Measurements from ENCODE around the gene CPPED1. TPM values are rescaled to one million over a fixed set of nuclear protein-coding genes. Genes with fewer than 3 reads are reported as not detected.

Gene CPPED1
- total RNA-seq, 2 donors from 2014 or later, result 8.4 to 14.7 TPM

DNA sequence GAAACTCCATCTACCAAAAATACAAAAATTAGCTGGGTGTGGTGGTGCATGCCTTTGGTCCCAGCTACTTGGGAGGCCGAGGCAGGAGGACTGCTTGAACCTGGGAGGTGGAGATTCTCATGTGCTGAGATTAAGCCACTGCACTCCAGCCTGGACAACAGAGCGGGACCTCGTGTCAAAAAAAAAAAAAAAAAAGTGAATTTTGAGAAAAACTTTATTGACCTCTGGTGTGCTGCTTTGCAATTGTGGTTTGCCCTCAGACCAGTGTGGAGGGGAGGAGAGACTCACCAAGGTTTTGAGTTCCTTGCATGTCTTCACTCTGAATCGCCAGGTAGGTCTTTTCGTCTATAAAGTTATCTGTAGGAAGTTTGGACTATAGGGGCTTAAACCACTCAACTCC lies 145.2 kb downstream of the CPPED1 start:
- H3K4me3 ChIP-seq (ENCODE audit: low read length), result no peak overlapping the region
- no peak for DNase-seq
- 91 to 100% methylated on average over 2 to 5 of the region's 5 CpGs for WGBS, 2 experiments (ENCODE audit: insufficient coverage in 1 of 2, insufficient read length in 1 of 2)
- no peak overlapping the region for H3K27ac ChIP-seq (ENCODE audit: low read depth, low read length)
- H3K4me1 ChIP-seq (ENCODE audit: control insufficient read depth, insufficient read depth, low read length), result no peaks in the 10 kb centered on the region
- Mint-ChIP-seq H3K36me3 (ENCODE audit: low read depth) (peaks cover 10% of the 10 kb centered on the region), H3K4me1 (peaks cover 6% of the 10 kb centered on the region), H3K27me3 (ENCODE audit: insufficient read depth) (peaks cover 4% of the 10 kb centered on the region), H3K9me3 (peaks cover 2% of the 10 kb centered on the region), H3K27ac (no peak overlapping the region), H3K4me3 (no peak overlapping the region)
- H3K36me3 ChIP-seq (ENCODE audit: control insufficient read depth, insufficient read depth, low read length), result peaks cover 5% of the 10 kb centered on the region
- peaks cover 19% of the 10 kb centered on the region for H3K9me3 ChIP-seq (ENCODE audit: control insufficient read depth, low read length)
- no peaks in the 10 kb centered on the region for H3K27me3 ChIP-seq (ENCODE audit: control insufficient read depth, insufficient read depth, low read length, poor library complexity, severe bottlenecking)
- TF ChIP-seq, protein P1, sequence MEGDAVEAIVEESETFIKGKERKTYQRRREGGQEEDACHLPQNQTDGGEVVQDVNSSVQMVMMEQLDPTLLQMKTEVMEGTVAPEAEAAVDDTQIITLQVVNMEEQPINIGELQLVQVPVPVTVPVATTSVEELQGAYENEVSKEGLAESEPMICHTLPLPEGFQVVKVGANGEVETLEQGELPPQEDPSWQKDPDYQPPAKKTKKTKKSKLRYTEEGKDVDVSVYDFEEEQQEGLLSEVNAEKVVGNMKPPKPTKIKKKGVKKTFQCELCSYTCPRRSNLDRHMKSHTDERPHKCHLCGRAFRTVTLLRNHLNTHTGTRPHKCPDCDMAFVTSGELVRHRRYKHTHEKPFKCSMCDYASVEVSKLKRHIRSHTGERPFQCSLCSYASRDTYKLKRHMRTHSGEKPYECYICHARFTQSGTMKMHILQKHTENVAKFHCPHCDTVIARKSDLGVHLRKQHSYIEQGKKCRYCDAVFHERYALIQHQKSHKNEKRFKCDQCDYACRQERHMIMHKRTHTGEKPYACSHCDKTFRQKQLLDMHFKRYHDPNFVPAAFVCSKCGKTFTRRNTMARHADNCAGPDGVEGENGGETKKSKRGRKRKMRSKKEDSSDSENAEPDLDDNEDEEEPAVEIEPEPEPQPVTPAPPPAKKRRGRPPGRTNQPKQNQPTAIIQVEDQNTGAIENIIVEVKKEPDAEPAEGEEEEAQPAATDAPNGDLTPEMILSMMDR (conservative IDR thresholded peaks at IDR 0.05), result no peak
- no peak overlapping the region for H3K9ac ChIP-seq (ENCODE audit: extremely low read depth, low read length, poor library complexity, severe bottlenecking)

- TF ChIP-seq, protein P1 (conservative IDR thresholded peaks at IDR 0.05), result no peak
- no peaks in the 10 kb centered on the region for H3K36me3 Mint-ChIP-seq (ENCODE audit: low read depth)
- H3K9ac ChIP-seq (ENCODE audit: extremely low read depth, low read length, poor library complexity, severe bottlenecking), result no peak overlapping the region
- H3K9me3 ChIP-seq (ENCODE audit: control insufficient read depth, low read length), result peaks cover 19% of the 10 kb centered on the region
- H3K4me1 ChIP-seq (ENCODE audit: control insufficient read depth, insufficient read depth, low read length), result no peaks in the 10 kb centered on the region
- no peak overlapping the region for H3K4me3 ChIP-seq (ENCODE audit: low read length)
- peaks cover 6% of the 10 kb centered on the region for H3K4me1 Mint-ChIP-seq
- DNase-seq, result no peak
- no peaks in the 10 kb centered on the region for H3K27me3 ChIP-seq (ENCODE audit: control insufficient read depth, insufficient read depth, low read length, poor library complexity, severe bottlenecking)
- H3K27me3 Mint-ChIP-seq (ENCODE audit: insufficient read depth), result peaks cover 4% of the 10 kb centered on the region
- H3K27ac Mint-ChIP-seq, result no peak overlapping the region
- WGBS, 2 experiments (ENCODE audit: insufficient coverage in 1 of 2, insufficient read length in 1 of 2), result 40 to 90% methylated on average over 1 to 11 of the region's 11 CpGs
- no peaks in the 10 kb centered on the region for H3K36me3 ChIP-seq (ENCODE audit: control insufficient read depth, insufficient read depth, low read length)
- peaks cover 2% of the 10 kb centered on the region for H3K9me3 Mint-ChIP-seq
- no peak overlapping the region for H3K27ac ChIP-seq (ENCODE audit: low read depth, low read length)
- H3K4me3 Mint-ChIP-seq, result no peak overlapping the region
These were observed 148.2 kb downstream of the CPPED1 start for GRCh38 chr16:12655537-12655936.

GRCh38 chr16:12653820-12654392 lies 149.8 kb downstream of the CPPED1 start:
- Histone ChIP-seq H3K4me3 (ENCODE audit: low read length) (no peak overlapping the region), H3K9ac (ENCODE audit: extremely low read depth, low read length, poor library complexity, severe bottlenecking) (no peak overlapping the region), H3K36me3 (ENCODE audit: control insufficient read depth, insufficient read depth, low read length) (no peaks in the 10 kb centered on the region), H3K4me1 (ENCODE audit: control insufficient read depth, insufficient read depth, low read length) (no peaks in the 10 kb centered on the region), H3K27me3 (ENCODE audit: control insufficient read depth, insufficient read depth, low read length, poor library complexity, severe bottlenecking) (no peaks in the 10 kb centered on the region), H3K9me3 (ENCODE audit: control insufficient read depth, low read length) (peaks cover 14% of the 10 kb centered on the region), H3K27ac (ENCODE audit: low read depth, low read length) (no peak overlapping the region)
- no peak for DNase-seq
- WGBS, 2 experiments (ENCODE audit: insufficient coverage in 1 of 2, insufficient read length in 1 of 2), result 88 to 91% methylated on average over 1 to 2 of the region's 2 CpGs
- Mint-ChIP-seq H3K27ac (no peak overlapping the region), H3K4me3 (no peak overlapping the region), H3K4me1 (no peaks in the 10 kb centered on the region), H3K27me3 (ENCODE audit: insufficient read depth) (peaks cover 4% of the 10 kb centered on the region), H3K9me3 (peaks cover 2% of the 10 kb centered on the region), H3K36me3 (ENCODE audit: low read depth) (no peaks in the 10 kb centered on the region)
- TF ChIP-seq, protein P1 (conservative IDR thresholded peaks at IDR 0.05), result no peak

Measured in endodermal cell (in vitro differentiated cells).